H1 (cell line): Measurements from ENCODE around the gene SEPTIN5. TPM values are rescaled to one million over a fixed set of nuclear protein-coding genes. Genes with fewer than 3 reads are reported as not detected.

Source experiments
- CTBP2 ChIP-seq: IDR thresholded peaks from 2 replicates; pipeline ENCODE4 v1.7.0; 2011; ENCODE audit warnings: borderline replicate concordance, mild to moderate bottlenecking, moderate library complexity, mixed read lengths, low read length; ENCODE audit not compliant: insufficient read depth, insufficient read length
- EZH2 ChIP-seq: fragments of 200-600 bp; sonication (generic); IDR thresholded peaks from 2 replicates; pipeline ENCODE4 v1.7.1; 2012; ENCODE audit warnings: low read depth, mild to moderate bottlenecking, moderate library complexity, low read length, inconsistent platforms; ENCODE audit not compliant: severe bottlenecking
- MAFK ChIP-seq: IDR thresholded peaks from 2 replicates; pipeline ENCODE4 v1.6.1; 2012; ENCODE audit warnings: low read depth, mild to moderate bottlenecking, improper control_type of control experiment, low read length
- RAD21 ChIP-seq, 2 experiments: IDR thresholded peaks in 1 of 2; conservative IDR thresholded peaks in 1 of 2; 2 replicates each; pipeline ENCODE4 v1.6.1; 2011; ENCODE audit warnings: low read depth in 2 of 2, low read length in 2 of 2, improper control_type of control experiment in 1 of 2, inconsistent platforms in 1 of 2, mild to moderate bottlenecking in 1 of 2, moderate library complexity in 1 of 2
- SUZ12 ChIP-seq: fragments of 200-600 bp; sonication (generic); IDR thresholded peaks from 2 replicates; pipeline ENCODE4 v1.6.1; 2012; ENCODE audit warnings: mild to moderate bottlenecking, inconsistent platforms, low read length, moderate library complexity, mixed read lengths
- TEAD4 ChIP-seq: IDR thresholded peaks from 2 replicates; pipeline ENCODE4 v1.6.1; 2012; ENCODE audit warnings: low read depth, low read length, inconsistent platforms, mixed read lengths
- polyA plus RNA-seq, 7 experiments: library from polyadenylated mRNA; depleted of rRNA in 3 of 7; stranded (reverse) in 5 of 7; unstranded in 2 of 7; fragments of >200 nt in 5 of 7; fragments of 200-250 nt in 2 of 7; gene quantifications; 1 replicate in 5 of 7; 2 replicates in 1 of 7; 4 replicates in 1 of 7; pipeline versions ENCODE4 v1.2.1 to v1.2.3, GENCODE V29; 2011 to 2013; ENCODE audit warnings: missing spikeins in 2 of 7, mixed read lengths in 2 of 7
- total RNA-seq: library from RNA; stranded (reverse); fragmentation: NEBNext Ultra II Directional; extraction: Animal tissue kit (Norgen Biotek cat#: 25700); gene quantifications from 2 replicates; pipeline ENCODE4 v1.2.1, GENCODE V29; 2021
- TF ChIP-seq, protein P1 (sequence below): IDR thresholded peaks from 2 replicates; pipeline ENCODE4 v1.6.1; 2012; ENCODE audit warnings: inconsistent platforms
- TF ChIP-seq, protein P2 (sequence below): IDR thresholded peaks from 2 replicates; pipeline ENCODE4 v1.6.1; 2012; ENCODE audit warnings: inconsistent platforms

Gene SEPTIN5
- total and polyA plus RNA-seq, 2 of the 8 experiments (the other 6 are each of a cell fraction or from before 2014, with no cell fraction given) = 6.0 to 8.6 TPM

DNA sequence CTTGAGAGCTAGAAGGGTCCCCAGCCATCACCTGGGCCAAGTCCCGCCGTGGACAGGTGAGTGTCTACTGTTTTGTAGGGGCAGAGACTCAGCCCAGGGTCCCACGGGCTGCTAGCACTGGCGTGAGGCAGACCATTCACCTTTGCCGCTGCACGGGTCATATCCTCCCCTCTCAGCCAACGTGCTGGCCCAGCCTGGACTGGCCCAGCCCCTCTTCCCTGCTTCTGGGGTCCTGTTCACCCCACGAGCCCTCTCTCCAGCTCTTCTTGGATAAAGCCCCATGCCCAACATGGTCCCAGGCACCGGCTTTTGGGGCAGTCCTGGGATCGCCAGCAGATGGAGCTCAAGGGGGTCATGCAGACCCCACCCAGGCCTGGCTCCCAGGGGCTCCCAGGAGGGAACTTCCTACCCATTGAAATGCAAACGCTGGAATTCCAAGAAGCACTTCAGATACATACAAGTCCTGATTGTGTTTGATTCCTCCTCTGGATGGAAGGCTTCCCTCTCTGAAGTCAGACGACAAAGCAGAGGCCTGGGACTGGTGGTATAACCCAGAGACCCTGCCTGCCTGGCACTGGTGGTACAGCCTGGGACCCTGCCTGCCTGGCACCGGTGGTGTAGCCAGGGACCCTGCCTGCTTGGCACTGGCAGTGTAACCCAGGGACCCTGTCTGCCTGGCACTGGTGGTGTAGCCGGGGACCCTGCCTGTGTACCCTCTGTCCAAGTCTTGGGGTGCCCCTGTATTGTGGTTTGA lies 8.9 kb upstream of the SEPTIN5 start (continued):
- TF ChIP-seq CTBP2 (peak; percentile 91), EZH2 (no peak), SUZ12 (no peak), RAD21 (IDR thresholded peaks at IDR 0.05 in 1 of 2, conservative IDR thresholded peaks at IDR 0.05 in 1 of 2; ENCODE audit: low read depth in 2 of 2, low read length in 2 of 2) (peak; percentile 33 to 58), MAFK (no peak), TEAD4 (peak; percentile 97)
- TF ChIP-seq, protein P1, sequence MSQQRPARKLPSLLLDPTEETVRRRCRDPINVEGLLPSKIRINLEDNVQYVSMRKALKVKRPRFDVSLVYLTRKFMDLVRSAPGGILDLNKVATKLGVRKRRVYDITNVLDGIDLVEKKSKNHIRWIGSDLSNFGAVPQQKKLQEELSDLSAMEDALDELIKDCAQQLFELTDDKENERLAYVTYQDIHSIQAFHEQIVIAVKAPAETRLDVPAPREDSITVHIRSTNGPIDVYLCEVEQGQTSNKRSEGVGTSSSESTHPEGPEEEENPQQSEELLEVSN = peak; percentile 32; the same call in 1 of the 2 replicates
- TF ChIP-seq, protein P2, sequence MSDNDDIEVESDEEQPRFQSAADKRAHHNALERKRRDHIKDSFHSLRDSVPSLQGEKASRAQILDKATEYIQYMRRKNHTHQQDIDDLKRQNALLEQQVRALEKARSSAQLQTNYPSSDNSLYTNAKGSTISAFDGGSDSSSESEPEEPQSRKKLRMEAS = peak; percentile 56; the same call in 1 of the 2 replicates
